Stimulated activated CD4-positive, alpha-beta T cell treated with anti-CD3 and anti-CD28 coated beads, TNF-alpha, amount 100 ng/mL, for 24 hours (primary cell): ENCODE results near the gene FOSL2.

Source experiments
- DNase-seq, 3 experiments: peaks; one replicate each; pipeline ENCODE4 v3.0.0-alpha.2; 2020; ENCODE audit warnings: low read depth in 3 of 3

FOSL2 gene

DNA sequence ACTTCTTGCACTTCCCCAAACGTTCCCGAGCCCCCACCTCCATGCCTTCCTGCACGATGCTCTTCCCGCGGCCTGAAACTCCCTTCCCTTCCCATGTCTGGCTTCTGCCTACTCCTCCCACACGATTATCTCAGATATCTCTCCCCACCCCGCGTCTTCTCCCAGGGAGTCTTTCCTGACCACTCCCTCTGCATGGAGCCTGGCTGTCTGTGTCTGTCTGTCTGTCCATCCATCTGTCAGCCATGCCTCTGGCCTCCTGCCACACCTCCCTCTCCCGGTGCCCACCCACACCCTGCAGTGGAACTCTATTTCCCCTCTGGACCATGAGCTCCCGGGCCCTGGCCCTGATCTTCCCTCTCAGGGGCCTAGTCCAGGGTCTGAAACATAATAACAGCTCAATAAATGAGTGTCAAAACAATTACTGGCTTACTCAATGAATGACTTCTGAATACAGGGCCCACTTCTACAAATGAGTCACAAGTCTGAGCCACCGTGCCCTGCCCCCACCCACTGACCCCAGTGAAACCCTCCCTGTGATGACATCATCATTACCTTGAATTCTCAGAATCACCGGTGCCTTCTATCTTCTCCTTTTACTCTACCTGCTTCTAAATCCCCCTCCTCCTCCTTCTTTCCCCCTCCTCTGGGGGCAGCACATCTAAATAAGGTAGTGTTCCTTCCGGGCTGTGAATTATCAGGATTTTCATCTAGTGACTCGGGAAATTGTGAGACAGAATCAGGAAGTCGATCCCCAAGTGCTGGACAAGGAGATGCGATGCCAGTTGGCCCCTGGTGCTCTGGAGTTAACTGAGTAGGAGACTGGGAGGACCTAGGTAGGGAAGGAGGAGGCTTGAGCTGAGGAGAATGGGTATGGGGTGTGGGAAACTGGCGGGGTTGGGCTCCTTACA, 57.1 kb downstream of the FOSL2 start:
- peak; percentile 65 to 92 (median 68) for DNase-seq

DNA sequence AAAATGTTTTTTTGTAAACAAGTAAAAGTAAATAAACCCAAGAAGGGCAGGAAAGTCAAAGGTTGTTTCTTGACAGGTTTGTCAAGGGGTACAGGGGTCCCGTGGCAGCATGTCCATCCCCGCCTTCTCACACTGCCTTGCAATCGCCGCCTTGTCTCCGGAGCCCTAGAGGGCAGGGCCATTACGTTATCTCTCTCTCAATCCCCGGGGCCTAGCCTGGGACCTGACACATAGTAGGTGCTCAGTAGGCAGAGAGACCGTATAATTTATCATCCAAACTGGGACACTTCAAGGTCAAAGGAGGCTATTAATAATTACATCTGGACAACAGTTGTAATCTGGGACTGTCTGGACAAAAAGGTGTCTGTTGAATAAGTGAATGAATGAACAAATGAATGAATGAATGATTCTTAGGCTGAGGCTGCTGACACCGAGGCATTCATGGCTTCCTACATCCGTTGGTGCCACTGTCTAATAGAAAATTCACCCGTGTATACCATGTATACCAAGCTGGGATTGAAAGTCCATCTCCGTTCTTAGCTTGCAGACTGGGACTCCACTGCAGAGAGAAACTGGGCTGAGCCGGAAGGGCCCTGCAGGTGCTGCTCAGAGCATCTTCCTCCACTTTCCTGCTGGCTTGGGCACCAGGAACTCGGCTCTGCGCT, 58.4 kb downstream of the FOSL2 start:
- DNase-seq, result no peak

DNA sequence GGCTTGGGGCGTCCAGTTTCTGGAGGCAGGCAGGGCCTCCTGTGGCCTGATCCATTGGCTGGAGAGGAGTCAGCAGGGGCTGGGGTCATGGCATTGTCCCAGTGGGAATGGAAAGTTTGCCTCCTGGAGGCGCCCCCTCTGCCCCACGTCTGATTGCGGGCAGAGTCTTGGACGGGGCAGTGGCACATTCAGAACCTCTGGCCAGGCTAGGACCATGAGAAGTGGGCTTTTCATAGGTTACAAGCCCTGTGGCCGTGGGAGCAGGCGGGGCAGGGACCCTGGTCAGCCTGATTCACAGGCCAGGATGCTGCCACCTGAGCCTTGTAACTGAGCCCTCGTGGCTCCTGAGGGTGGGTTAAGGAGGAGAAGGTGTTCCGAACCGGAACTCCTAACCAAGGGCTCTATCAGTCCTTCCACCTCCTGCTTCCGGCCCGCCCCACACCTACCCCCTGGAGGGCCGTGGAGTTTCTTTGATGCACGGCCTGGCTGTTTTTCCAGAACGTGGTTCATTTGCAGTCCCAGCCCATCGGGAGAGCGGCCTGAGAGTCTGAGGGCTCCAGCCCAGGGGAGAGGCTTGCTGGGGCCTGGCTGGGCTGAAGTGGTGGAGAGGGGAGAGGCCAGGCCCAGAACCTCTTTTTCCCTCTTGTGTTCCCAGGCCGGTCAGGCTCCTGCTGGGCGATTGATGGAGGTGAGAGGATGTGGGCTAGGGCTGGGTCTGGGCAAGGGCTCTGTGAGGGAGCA, 59.3 kb downstream of the FOSL2 start:
- DNase-seq, result no peak

DNA sequence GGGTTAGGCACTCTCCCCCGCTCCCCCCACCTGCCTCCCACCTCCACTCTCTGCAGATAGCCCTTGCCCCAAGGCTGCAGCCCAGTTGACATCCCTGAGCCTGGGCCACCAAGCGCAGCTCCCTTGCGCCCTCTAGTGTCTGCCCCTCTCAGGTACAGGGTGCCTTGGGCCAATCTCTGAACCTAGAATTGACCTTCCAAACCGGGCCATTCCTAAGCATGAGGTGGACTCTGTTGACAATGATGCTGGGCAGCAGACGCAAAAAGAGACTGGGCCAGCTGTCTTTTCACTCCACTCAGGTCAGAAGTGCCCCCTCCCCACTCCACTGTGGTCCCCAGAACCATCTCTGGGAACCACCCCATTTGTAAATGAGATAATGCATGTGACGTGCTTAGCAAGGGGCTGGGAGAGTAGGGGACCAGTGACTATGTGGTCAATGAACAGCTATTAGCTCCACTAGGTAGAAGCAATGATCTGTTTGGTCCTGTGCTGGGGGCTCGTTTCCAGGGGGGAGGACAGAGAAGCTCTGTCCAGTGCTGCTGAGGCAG, 60.0 kb downstream of the FOSL2 start:
- peak; percentile 68 to 83 (median 74) for DNase-seq

GRCh38 chr2:28453396-28453795, 60.7 kb downstream of the FOSL2 start:
- no peak for DNase-seq

DNA sequence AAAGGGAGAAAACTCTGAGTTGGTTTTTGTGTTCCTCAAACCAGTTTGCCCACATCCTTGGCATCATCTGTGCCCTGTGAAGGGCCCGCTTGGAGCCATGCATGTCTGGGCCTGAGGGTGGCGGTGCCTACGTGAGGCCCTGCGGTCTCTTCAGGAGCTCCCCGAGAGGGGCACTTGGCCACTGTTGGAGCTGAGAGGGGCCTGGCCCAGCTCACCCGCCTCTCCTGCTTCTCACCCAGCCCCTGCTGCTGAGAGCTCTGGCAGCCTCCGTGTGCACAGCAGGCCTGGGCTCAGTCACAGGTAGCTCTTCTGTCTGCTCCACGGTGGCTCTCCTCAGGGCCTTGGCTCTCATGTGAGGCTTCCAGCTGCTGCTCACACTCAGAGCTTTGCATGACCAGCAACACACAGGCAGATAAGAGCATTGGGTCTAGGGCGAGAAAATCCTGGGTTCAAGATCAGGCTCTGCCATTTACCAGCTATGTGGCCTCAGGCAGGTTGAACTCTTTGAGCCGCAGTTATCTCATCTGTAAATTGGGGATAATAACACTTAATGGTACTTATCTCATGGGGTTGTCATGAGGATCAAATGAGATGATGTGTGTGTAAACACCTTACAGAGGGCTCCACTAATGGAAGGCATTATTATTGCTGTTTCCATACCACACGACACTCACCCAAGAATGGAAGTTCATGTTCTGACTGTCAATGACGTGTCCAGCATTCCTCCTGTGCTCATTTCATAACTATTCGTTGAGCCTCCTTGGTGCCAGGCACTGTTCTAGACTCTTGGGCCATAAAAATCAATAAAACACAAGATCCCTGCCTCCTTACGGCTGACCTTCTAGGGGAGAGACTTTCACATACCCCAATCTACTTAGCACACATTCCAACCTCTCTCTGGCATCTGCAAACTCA, 61.6 kb downstream of the FOSL2 start:
- DNase-seq, result no peak

- no peak for DNase-seq
These were observed 64.6 kb downstream of the FOSL2 start for GRCh38 chr2:28457237-28457636.

DNA sequence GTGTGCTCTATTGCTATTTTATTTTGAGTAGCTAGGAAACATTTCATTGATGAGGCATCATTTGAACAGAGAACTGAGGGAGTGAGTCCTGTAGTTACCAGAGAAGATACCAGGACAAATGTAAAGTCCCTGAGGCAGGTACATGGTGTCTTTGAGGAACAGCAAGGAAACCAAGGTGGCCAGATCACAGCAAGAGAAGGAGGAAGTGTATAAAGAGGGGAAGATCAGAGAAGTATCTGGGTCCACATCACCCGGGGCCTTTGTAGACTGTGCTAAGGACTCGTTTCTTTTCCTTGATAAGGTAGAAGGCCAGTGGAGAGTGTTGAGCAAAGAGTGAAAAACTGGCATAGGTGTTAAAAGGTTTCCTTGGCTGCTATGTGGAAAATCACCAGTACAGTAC, 68.4 kb downstream of the FOSL2 start:
- DNase-seq, result no peak

DNA sequence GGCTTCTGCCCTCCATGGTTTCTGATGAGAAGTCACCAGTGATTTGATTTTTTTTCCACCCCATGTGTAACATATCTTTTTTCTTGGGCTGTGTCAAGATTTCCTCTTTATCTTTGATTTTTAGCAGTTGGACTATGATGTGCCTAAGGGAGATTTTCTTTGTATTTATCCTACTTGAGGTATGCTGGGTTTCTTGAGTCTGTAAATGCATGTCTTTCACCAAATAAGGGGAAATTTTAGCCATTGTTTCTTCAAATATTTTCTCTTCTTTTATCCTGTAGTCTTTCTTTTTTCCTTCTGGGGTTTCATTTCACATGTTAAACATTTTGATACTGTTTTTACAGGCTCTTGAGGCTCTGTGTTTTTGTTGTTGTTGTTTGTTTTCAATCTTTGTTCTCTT, 69.5 kb downstream of the FOSL2 start:
- DNase-seq, result no peak

GRCh38 chr2:28463211-28463816, 70.7 kb downstream of the FOSL2 start:
- DNase-seq, result no peak

GRCh38 chr2:28463893-28464292, 71.2 kb downstream of the FOSL2 start:
- no peak for DNase-seq

GRCh38 chr2:28465148-28465885, 72.7 kb downstream of the FOSL2 start:
- no peak for DNase-seq
